Measurements from ENCODE around the gene ITGB5.

- no peak for TF ChIP-seq CTCF (conservative IDR thresholded peaks at IDR 0.05 in 1 of 2, IDR thresholded peaks at IDR 0.05 in 1 of 2; ENCODE audit: extremely low read depth in 1 of 2, insufficient read depth in 1 of 2, low read depth in 1 of 2, low read length in 2 of 2)
- no peak for TF ChIP-seq EZH2 (IDR thresholded peaks at IDR 0.05; ENCODE audit: borderline replicate concordance, low read length)
Measured at GRCh38 chr3:124837730-124838186, 49.4 kb downstream of the ITGB5 start.
